Stimulated activated naive CD8-positive, alpha-beta T cell treated with anti-CD3 and anti-CD28 coated beads, Interleukin-15, amount 100 ng/mL, for 72 hours (primary cell): ENCODE results near the gene RIMBP2.

Experiments used
- ATAC-seq: fragments of 150-1000 bp; cut with Tn5 transposase; 2 replicates; pipeline ENCODE4 v1.10.0; 2021; ENCODE audit warnings: mild to moderate bottlenecking, moderate library complexity
- DNase-seq, 2 donors: peaks; one replicate each; pipeline ENCODE4 v3.0.0; 2021 to 2022
- H3K27ac Mint-ChIP-seq, 2 donors: one replicate each; pipeline ENCODE4 v1.8.0; 2022; ENCODE audit warnings: mild to moderate bottlenecking in 2 of 2, mixed read lengths in 2 of 2, moderate library complexity in 2 of 2
- H3K27me3 Mint-ChIP-seq: one replicate; pipeline ENCODE4 v1.8.0; 2022; ENCODE audit warnings: mixed read lengths
- H3K4me1 Mint-ChIP-seq: one replicate; pipeline ENCODE4 v1.8.0; 2022; ENCODE audit warnings: mild to moderate bottlenecking, mixed read lengths
- H3K4me3 Mint-ChIP-seq, 2 donors: one replicate each; pipeline ENCODE4 v1.8.0; 2022; ENCODE audit warnings: mild to moderate bottlenecking in 2 of 2, mixed read lengths in 2 of 2, moderate library complexity in 1 of 2
- H3K9me3 Mint-ChIP-seq, 2 donors: one replicate each; pipeline ENCODE4 v1.8.0; 2022; ENCODE audit warnings: mixed read lengths in 2 of 2

RIMBP2 gene

DNA sequence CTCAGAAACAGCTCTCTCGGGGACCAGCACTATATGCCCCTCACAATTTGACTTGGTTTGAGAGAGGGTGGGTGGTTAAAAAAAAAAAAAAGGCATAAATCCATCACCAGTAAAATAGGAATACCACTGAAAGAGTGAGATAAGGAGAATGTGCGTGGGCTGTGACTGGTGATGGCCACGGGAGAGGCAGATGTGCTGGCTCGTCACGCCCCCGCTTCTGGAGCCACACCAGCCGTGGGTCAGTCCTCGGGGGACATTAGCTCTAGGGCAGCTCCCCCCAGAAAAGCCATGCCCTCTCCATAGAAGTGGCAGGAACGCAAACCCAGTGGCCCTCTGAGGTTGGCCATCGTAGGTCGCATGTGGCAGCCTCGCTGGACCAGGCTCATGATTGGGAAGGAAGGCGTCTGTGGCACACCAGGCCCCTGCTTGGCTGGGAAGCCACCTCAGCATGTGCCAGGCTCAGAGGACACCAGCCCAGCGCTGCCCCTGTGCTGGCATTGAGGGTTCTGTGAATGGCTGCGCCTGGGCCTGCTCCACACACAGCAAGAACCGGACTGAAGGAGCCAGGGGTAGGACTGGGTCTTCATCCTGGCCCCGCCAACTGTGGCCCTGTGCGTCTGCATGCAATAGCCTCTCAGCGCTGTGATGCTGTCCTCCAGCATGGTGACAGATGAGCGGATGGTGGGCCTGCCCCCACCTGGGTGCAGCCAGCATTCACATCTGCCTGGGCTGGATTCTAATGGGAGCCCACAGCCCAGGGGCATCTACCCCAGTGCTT, 267.9 kb downstream of the RIMBP2 start:
- Mint-ChIP-seq H3K27ac (no peak overlapping the region), H3K4me1 (no peaks in the 10 kb centered on the region), H3K27me3 (no peaks in the 10 kb centered on the region), H3K9me3 (no peaks in the 10 kb centered on the region), H3K4me3 (no peak overlapping the region)
- ATAC-seq (no peak), DNase-seq (no peak)

DNA sequence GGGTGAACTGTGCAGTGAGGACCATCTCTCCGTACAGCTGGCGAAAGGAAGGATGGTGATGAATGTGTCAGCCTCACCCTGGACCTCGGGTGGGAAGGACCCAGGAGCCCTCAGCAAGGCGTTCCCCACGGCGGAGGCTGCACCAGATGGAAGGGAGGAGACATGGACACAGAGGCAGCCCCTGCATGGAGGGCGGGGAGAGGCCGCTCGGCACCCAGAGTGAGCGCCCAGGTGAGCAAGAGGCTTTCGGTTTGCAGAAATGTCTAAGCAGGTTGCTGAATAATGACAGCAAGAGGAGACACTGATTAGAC, 268.5 kb downstream of the RIMBP2 start:
- Mint-ChIP-seq H3K4me1 (no peaks in the 10 kb centered on the region), H3K4me3 (no peak overlapping the region), H3K9me3 (no peaks in the 10 kb centered on the region), H3K27me3 (no peaks in the 10 kb centered on the region), H3K27ac (no peak overlapping the region)
- no peak for DNase-seq
- ATAC-seq: no peak

DNA sequence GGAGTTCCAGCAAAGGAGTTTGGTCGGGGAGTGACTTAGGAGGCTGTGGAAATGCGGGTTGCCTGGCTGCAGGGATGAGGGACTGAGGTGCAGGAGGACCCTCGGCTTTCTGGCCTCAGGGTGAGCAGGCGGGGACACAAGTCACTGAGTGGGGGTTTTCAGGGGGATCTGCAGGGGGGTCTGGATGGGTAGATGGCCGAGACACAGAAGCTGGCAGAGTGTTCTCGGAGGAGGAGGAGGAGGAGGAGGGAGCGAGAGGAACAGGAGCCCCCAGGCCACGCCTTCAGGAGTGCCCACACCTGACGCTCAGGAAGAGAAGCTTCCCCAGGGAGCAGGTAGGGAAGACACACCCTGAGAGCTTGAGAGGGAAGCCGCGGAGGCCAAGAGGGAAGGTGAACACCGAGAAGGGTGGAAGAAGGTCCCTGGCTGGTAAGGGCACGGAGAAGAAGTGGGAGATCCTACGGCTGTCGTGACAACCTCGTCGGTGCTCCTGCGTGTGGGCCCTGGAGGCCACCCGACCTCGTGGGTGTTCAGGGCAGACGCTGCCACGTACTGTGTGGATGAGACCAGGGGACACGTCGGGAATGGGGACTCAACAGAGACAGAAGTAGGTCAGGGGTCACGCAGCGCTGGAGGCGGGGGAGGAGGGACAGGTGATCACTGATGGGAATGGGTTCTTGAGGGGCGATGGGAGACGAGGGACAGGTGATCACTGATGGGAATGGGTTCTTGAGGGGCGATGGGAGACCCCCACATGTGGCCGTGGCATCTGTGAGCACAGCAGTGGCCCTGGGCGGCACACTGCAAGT, 269.0 kb downstream of the RIMBP2 start:
- Mint-ChIP-seq H3K4me1 (no peaks in the 10 kb centered on the region), H3K4me3 (no peak overlapping the region), H3K27me3 (no peaks in the 10 kb centered on the region), H3K27ac (no peak overlapping the region), H3K9me3 (no peaks in the 10 kb centered on the region)
- no peak for DNase-seq
- no peak for ATAC-seq

DNA sequence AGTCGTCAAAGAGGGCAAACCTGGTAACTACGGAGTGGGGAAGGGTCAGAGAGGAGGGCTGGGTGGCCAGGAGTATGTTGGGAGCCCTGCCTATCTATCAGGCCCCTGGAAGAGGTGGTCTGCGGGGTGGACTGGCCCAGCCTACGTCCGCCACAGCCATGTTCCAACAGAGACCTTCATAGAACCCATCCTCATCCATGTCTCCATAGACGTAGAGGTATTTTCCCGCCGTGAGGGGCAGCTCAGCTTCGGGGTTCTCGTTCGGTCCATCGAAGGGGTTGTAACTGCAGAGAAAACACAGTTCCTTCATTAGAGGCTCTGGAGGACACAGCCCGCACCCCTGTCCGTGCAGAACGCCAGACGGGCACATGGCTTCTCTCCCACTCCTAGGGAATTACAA, 271.1 kb downstream of the RIMBP2 start:
- H3K27ac Mint-ChIP-seq: no peak overlapping the region
- H3K4me1 Mint-ChIP-seq: no peaks in the 10 kb centered on the region
- peaks cover 0 to 7% of the 10 kb centered on the region in 2 donors for H3K9me3 Mint-ChIP-seq
- H3K27me3 Mint-ChIP-seq: no peaks in the 10 kb centered on the region
- ATAC-seq (no peak), DNase-seq (no peak)
- H3K4me3 Mint-ChIP-seq: no peak overlapping the region

DNA sequence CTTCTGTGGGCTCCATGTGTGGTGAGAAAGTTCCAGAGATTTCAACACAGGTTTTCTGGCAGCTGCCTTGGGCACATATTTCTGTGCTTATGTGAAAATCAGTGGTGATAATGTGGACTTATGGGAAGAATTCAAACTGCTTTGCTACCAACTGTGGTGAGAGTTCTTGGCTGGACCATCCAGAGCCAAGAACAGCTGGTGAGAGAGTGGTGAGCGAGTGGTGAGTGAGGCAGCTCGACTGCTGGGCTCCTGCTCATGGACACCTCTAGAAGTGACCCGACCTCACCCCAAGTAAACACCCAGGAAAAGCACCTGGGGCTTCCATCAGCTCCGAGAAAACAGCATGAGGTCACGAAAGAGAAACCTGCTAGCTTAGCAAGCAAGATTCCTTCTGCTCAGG, 272.0 kb downstream of the RIMBP2 start:
- Mint-ChIP-seq H3K4me3 (no peak overlapping the region), H3K4me1 (no peaks in the 10 kb centered on the region), H3K27ac (no peak overlapping the region), H3K9me3 (peaks cover 8 to 16% of the 10 kb centered on the region in 2 donors), H3K27me3 (no peaks in the 10 kb centered on the region)
- DNase-seq (no peak), ATAC-seq (no peak)

DNA sequence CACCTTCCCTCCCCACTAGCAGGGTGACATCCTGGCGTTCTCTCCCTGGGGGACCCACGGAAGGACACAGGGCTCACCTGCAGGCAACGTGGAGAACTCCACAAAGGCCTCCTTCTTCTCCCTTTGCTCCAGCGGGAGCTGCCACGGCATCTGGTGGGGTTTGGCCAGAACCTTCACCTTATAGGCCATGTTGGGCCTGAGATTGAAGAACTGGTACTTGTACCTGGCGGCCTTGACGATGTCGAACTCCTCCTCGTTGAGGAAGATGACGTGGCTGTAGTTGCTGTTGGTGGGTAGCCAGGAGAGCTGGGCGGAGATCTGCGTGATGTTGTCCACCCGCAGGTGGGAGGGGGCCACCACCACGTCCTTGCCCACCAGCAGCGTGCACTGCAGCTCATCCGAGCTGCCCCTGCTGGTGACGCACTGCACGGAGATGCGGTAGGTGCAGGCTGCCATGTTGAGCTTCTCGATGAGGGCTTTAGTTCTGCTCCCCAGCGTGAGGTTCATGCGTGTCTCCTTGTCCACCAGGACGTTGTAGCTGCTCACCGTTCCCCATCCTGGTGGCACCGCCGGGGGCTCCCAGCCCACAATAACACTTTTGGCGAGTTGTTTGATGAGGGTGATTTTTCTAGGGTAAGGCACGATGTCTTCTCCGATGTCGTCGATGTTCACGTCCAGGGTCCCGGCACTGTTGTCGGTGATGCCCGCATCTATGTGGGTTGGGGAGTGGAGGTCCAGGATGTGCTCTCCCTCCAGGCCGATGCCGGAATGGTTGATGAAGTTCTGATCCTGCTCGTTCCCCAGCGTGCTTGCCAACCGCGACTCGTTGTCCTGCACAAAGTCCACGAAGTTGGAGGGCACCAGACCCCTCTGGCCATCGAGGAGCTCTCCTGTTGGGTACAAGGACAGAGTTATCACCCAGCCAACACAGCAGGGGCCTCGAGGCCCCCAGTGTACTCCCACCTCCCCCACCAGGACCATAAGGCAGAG, 274.0 kb downstream of the RIMBP2 start:
- Mint-ChIP-seq H3K4me3 (no peak overlapping the region), H3K27me3 (no peaks in the 10 kb centered on the region), H3K9me3 (peaks cover 10 to 29% of the 10 kb centered on the region in 2 donors), H3K4me1 (no peaks in the 10 kb centered on the region), H3K27ac (no peak overlapping the region)
- ATAC-seq (no peak), DNase-seq (no peak)

DNA sequence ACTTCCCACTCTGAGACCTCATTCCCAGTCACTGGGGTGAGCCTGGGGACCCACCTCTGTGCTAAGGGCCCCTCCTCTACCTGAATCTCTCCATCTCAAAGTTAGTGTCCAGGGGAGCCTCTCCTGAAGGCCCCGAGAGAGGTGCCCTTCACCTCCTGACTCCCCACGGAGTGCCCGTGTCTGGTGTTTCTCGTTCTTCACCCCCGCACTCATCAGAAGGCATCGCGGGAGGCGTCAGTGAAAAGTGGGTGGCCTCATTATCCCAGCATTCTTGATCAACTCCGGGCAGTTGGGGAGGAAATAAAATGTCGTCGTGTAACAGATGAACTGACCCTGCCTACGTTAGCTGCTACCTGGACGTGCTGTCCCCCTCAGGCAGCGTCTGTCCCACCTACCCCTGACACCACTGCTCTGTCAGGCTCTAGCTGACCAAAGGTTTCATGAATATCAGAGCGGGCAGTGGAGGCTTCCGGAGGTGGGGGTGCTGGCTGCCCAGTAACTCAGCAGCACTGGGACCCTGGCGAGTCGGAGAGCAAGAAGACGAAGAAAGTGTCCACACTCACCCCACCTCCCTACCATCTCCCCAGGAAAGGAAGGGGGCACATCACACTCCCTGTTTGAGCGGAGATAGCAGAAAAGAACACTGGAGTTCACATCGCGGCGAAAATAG, 275.6 kb downstream of the RIMBP2 start:
- Mint-ChIP-seq H3K4me1 (no peaks in the 10 kb centered on the region), H3K4me3 (no peak overlapping the region), H3K27me3 (no peaks in the 10 kb centered on the region), H3K9me3 (peaks cover 10 to 29% of the 10 kb centered on the region in 2 donors), H3K27ac (no peak overlapping the region)
- ATAC-seq: no peak
- no peak for DNase-seq

GRCh38 chr12:130439250-130439649, 276.8 kb downstream of the RIMBP2 start:
- ATAC-seq (no peak), DNase-seq (no peak)
- H3K27ac Mint-ChIP-seq: no peak overlapping the region
- no peaks in the 10 kb centered on the region for H3K27me3 Mint-ChIP-seq
- peaks cover 10 to 29% of the 10 kb centered on the region in 2 donors for H3K9me3 Mint-ChIP-seq
- no peaks in the 10 kb centered on the region for H3K4me1 Mint-ChIP-seq
- no peak overlapping the region for H3K4me3 Mint-ChIP-seq

DNA sequence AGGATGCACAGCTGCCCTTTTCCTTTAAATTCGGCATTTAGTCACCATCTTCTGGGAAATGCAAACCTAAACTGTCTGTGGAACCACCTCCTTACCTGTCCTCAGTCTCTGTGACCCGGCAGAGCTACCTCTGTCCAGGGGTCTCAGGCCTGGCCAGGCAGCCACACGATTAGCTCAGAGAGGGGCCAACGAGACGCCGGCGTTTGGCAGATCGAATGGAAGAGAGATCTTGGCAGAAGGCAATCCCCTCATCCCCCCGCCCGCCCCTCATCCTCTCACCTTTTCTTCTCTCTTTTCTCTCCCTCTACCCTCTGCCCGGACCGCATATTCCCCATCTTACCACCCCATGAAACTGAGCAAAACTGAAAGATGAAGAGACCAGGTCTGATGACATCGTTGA, 277.4 kb downstream of the RIMBP2 start:
- H3K27ac Mint-ChIP-seq: no peak overlapping the region
- DNase-seq (no peak), ATAC-seq (no peak)
- H3K4me3 Mint-ChIP-seq: no peak overlapping the region
- H3K4me1 Mint-ChIP-seq: no peaks in the 10 kb centered on the region
- H3K9me3 Mint-ChIP-seq: peaks cover 10 to 29% of the 10 kb centered on the region in 2 donors
- H3K27me3 Mint-ChIP-seq: no peaks in the 10 kb centered on the region

DNA sequence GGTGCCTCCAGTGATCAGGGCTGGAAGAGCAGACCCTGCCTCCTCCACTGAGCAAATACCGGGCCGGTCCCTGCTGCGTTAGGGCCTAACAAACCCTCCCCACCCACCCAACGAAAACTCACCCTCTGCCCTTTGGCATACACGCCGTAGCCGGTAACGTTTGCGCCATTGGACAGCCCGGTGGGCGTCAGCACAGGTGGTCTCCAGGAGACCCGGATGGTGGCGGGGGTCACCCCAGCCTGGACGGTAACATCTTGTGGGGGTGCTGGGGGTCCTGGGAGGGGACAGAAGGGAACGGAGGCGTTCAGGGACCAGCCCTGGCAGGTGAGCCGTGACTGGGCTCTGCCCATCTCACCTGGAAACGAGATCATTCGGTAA, 277.9 kb downstream of the RIMBP2 start:
- H3K4me1 Mint-ChIP-seq: no peaks in the 10 kb centered on the region
- no peak for DNase-seq
- no peaks in the 10 kb centered on the region for H3K27me3 Mint-ChIP-seq
- H3K27ac Mint-ChIP-seq: no peak overlapping the region
- H3K4me3 Mint-ChIP-seq: no peak overlapping the region
- no peak for ATAC-seq
- peaks cover 10 to 29% of the 10 kb centered on the region in 2 donors for H3K9me3 Mint-ChIP-seq

- Mint-ChIP-seq H3K27me3 (no peaks in the 10 kb centered on the region), H3K9me3 (peaks cover 10 to 29% of the 10 kb centered on the region in 2 donors), H3K27ac (no peak overlapping the region), H3K4me1 (no peaks in the 10 kb centered on the region), H3K4me3 (no peak overlapping the region)
- DNase-seq: no peak
- no peak for ATAC-seq
Observed at GRCh38 chr12:130437555-130438242, 278.4 kb downstream of the RIMBP2 start.

GRCh38 chr12:130436741-130437501, 279.2 kb downstream of the RIMBP2 start:
- Mint-ChIP-seq H3K9me3 (peaks cover 10 to 29% of the 10 kb centered on the region in 2 donors), H3K4me1 (no peaks in the 10 kb centered on the region), H3K27me3 (no peaks in the 10 kb centered on the region), H3K27ac (no peak overlapping the region), H3K4me3 (no peak overlapping the region)
- DNase-seq (no peak), ATAC-seq (peak; percentile 41)

DNA sequence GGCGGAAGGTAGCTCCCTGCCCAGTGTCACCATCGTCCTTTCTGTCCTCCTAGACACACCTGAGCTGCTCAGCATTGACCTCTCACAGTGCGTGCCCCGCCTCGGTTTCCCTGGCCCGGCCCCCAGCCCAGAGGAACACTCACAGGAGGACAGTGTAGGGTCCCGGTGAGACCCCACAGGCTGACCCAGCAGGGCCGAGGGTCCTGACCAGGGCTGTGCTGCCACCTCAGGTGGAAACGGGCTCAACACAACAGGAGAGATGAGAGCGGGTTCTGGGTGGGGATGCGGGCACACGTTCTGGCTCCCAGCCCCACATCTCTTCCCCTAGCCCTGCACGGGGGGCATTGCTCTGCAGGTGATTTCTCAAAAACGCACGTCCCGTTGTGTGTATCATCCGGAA, 280.3 kb downstream of the RIMBP2 start:
- Mint-ChIP-seq H3K27me3 (no peaks in the 10 kb centered on the region), H3K27ac (no peak overlapping the region), H3K4me1 (no peaks in the 10 kb centered on the region), H3K4me3 (no peak overlapping the region), H3K9me3 (peaks cover 10 to 29% of the 10 kb centered on the region in 2 donors)
- ATAC-seq: no peak
- DNase-seq: no peak

GRCh38 chr12:130435331-130435730, 280.8 kb downstream of the RIMBP2 start:
- ATAC-seq: no peak
- no peak for DNase-seq
- Mint-ChIP-seq H3K9me3 (peaks cover 10 to 25% of the 10 kb centered on the region in 2 donors), H3K4me3 (no peak overlapping the region), H3K27me3 (no peaks in the 10 kb centered on the region), H3K27ac (peak overlapping the region in 1 of 2 donors; percentile 40), H3K4me1 (no peaks in the 10 kb centered on the region)
